SK-N-SH (cell line): ENCODE data around the gene PPP2R5B. TPM values are rescaled to one million over a fixed set of nuclear protein-coding genes. Genes with fewer than 3 reads are reported as not detected.

ENCODE experiments used
- CTCF ChIA-PET: fragments of 300-600, 350-600 bp; formaldehyde crosslinking; extraction: SDS; loops from one replicate; lab custom pipeline; 2021; lab: Yijun Ruan, JAX
- POLR2A ChIA-PET: fragments of 350-600 bp; sonication (Branson Sonifier 250); formaldehyde crosslinking; extraction: SDS; loops from one replicate; lab custom pipeline; 2020; ENCODE audit warnings: antibody characterized with exemption, inconsistent platforms; lab: Yijun Ruan, JAX
- DNase-seq: peaks from one replicate; pipeline ENCODE4 v3.0.0; 2012
- H2AFZ ChIP-seq: fragments of 200-600 bp; sonication (generic); 2 replicates; pipeline ENCODE4 v1.8.1; 2016; ENCODE audit warnings: antibody characterized with exemption, mild to moderate bottlenecking, low read depth
- H3F3A ChIP-seq: fragments of 200-600 bp; sonication (generic); replicated peaks from 2 replicates; pipeline ENCODE3; 2016; ENCODE audit warnings: antibody characterized with exemption, mild to moderate bottlenecking; ENCODE audit not compliant: insufficient read depth
- H3K27ac ChIP-seq, 2 experiments: fragments of 200-500 bp in 1 of 2; fragments of 200-600 bp in 1 of 2; sonication (Bioruptor generic) in 1 of 2; sonication (generic), shearing (Covaris generic) in 1 of 2; 2 replicates each; pipeline versions ENCODE4 v1.5.1 to v1.6.1; 2014 to 2016; ENCODE audit warnings: low read depth in 2 of 2, inconsistent platforms in 1 of 2, low read length in 1 of 2, mild to moderate bottlenecking in 1 of 2, mixed read lengths in 1 of 2
- H3K27me3 ChIP-seq: fragments of 200-600 bp; sonication (generic), shearing (Covaris generic); 2 replicates; pipeline ENCODE4 v1.6.1; 2016; ENCODE audit warnings: mixed run types; ENCODE audit not compliant: insufficient read depth
- H3K36me3 ChIP-seq, 2 experiments: fragments of 200-500 bp in 1 of 2; fragments of 200-600 bp in 1 of 2; sonication (Bioruptor generic) in 1 of 2; sonication (generic) in 1 of 2; replicated peaks in 1 of 2; 2 replicates each; pipeline versions ENCODE3 to v1.5.1; 2014 to 2016; ENCODE audit warnings: low read length in 1 of 2, mild to moderate bottlenecking in 1 of 2; ENCODE audit not compliant: insufficient read depth in 2 of 2, control insufficient read depth in 1 of 2
- H3K4me1 ChIP-seq, 2 experiments: fragments of 200-500 bp in 1 of 2; fragments of 200-600 bp in 1 of 2; sonication (Bioruptor generic) in 1 of 2; sonication (generic), shearing (Covaris generic) in 1 of 2; 2 replicates each; pipeline versions ENCODE4 v1.5.1 to v1.6.1; 2014 to 2016; ENCODE audit warnings: low read depth in 1 of 2, low read length in 1 of 2, mixed run types in 1 of 2; ENCODE audit not compliant: insufficient read depth in 2 of 2, control insufficient read depth in 1 of 2
- H3K4me2 ChIP-seq: fragments of 200-600 bp; sonication (generic), shearing (Covaris generic); 2 replicates; pipeline ENCODE4 v1.6.1; 2017; ENCODE audit warnings: mixed run types
- H3K4me3 ChIP-seq, 2 experiments: fragments of 200-500 bp in 1 of 2; fragments of 200-600 bp in 1 of 2; sonication (Bioruptor generic) in 1 of 2; sonication (generic), shearing (Covaris generic) in 1 of 2; 2 replicates each; pipeline versions ENCODE4 v1.5.1 to v1.8.1; 2014 to 2016; ENCODE audit warnings: low read depth in 2 of 2, inconsistent platforms in 1 of 2, low read length in 1 of 2, mild to moderate bottlenecking in 1 of 2, mixed read lengths in 1 of 2, moderate library complexity in 1 of 2
- H3K79me2 ChIP-seq: fragments of 200-600 bp; sonication (generic); 2 replicates; pipeline ENCODE4 v1.8.1; 2017; ENCODE audit warnings: mild to moderate bottlenecking; ENCODE audit not compliant: insufficient read depth
- H3K9ac ChIP-seq: fragments of 200-600 bp; sonication (generic); 2 replicates; pipeline ENCODE4 v1.6.1; 2017; ENCODE audit warnings: mixed run types
- H3K9me2 ChIP-seq: fragments of 200-600 bp; sonication (generic); 2 replicates; pipeline ENCODE4 v1.6.1; 2017; ENCODE audit warnings: mixed run types
- H3K9me3 ChIP-seq: fragments of 200-600 bp; sonication (generic); 2 replicates; pipeline ENCODE4 v1.6.1; 2017; ENCODE audit warnings: mixed run types, mild to moderate bottlenecking, moderate library complexity
- H4K20me1 ChIP-seq: fragments of 200-600 bp; sonication (generic); 2 replicates; pipeline ENCODE4 v1.6.1; 2017; ENCODE audit warnings: mild to moderate bottlenecking, mixed run types; ENCODE audit not compliant: insufficient read depth
- CTCF ChIP-seq: fragments of 200-600 bp; sonication (generic); IDR thresholded peaks from 2 replicates; pipeline ENCODE4 v1.6.1; 2017; ENCODE audit warnings: antibody characterized with exemption, mild to moderate bottlenecking, moderate library complexity
- EP300 ChIP-seq, 2 experiments: IDR thresholded peaks; 2 replicates each; pipeline versions ENCODE4 v1.4.0 to v1.6.1; 2012; ENCODE audit warnings: borderline replicate concordance in 1 of 2, low read depth in 1 of 2, low read length in 1 of 2
- FOXJ3 ChIP-seq: sonication (generic); formaldehyde crosslinking; IDR thresholded peaks from 2 replicates; pipeline ENCODE4 v1.5.1; 2020; ENCODE audit warnings: mild to moderate bottlenecking, missing genetic modification reagents
- IRF3 ChIP-seq: fragments of 150-350 bp; IDR thresholded peaks from 2 replicates; pipeline ENCODE4 v1.6.1; 2016; ENCODE audit warnings: mild to moderate bottlenecking, low read depth, low read length
- MEF2A ChIP-seq: IDR thresholded peaks from 2 replicates; pipeline ENCODE4 v1.4.0; 2012; ENCODE audit warnings: low read depth, borderline replicate concordance
- NFIC ChIP-seq: IDR thresholded peaks from 2 replicates; pipeline ENCODE4 v1.4.0; 2012; ENCODE audit warnings: borderline replicate concordance
- POLR2AphosphoS5 ChIP-seq: IDR thresholded peaks from 2 replicates; pipeline ENCODE4 v1.6.1; 2012; ENCODE audit warnings: low read depth, low read length
- RFX5 ChIP-seq: IDR thresholded peaks from 2 replicates; pipeline ENCODE4 v1.6.1; 2012; ENCODE audit warnings: mild to moderate bottlenecking, improper control_type of control experiment, low read length
- SIN3A ChIP-seq: IDR thresholded peaks from 2 replicates; pipeline ENCODE4 v1.6.1; 2012; ENCODE audit warnings: low read depth, mild to moderate bottlenecking, low read length, moderate library complexity, borderline replicate concordance
- TAF1 ChIP-seq: IDR thresholded peaks from 2 replicates; pipeline ENCODE4 v1.6.1; 2012; ENCODE audit warnings: low read depth, mild to moderate bottlenecking, low read length, moderate library complexity, borderline replicate concordance
- TEAD4 ChIP-seq: IDR thresholded peaks from 2 replicates; pipeline ENCODE4 v1.4.0; 2012; ENCODE audit warnings: mild to moderate bottlenecking, borderline replicate concordance; ENCODE audit not compliant: insufficient read depth
- YY1 ChIP-seq: IDR thresholded peaks from 2 replicates; pipeline ENCODE4 v1.4.0; 2012; ENCODE audit warnings: low read depth, mild to moderate bottlenecking
- WGBS: methylation state at CpG from one replicate; pipeline ENCODE4 v1.1.6; 2017; ENCODE audit warnings: low lambda C conversion rate; 5-methylcytosine and 5-hydroxymethylcytosine counted together
- polyA plus RNA-seq, 3 experiments: library from polyadenylated mRNA; depleted of rRNA; stranded (reverse); fragments of >200 nt; gene quantifications; 2 replicates each; pipeline ENCODE4 v1.2.3, GENCODE V29; 2012
- TF ChIP-seq, protein P1 (sequence below): IDR thresholded peaks from 2 replicates; pipeline ENCODE4; 2012
- TF ChIP-seq, protein P2 (sequence below): fragments of 150-350 bp; IDR thresholded peaks from 2 replicates; pipeline ENCODE4 v1.6.1; 2017; ENCODE audit warnings: antibody characterized with exemption, low read length, low read depth, borderline replicate concordance

Gene PPP2R5B
- polyA plus RNA-seq, 1 of the 3 experiments (the other 2 are of a cell fraction): 15.1 TPM

DNA sequence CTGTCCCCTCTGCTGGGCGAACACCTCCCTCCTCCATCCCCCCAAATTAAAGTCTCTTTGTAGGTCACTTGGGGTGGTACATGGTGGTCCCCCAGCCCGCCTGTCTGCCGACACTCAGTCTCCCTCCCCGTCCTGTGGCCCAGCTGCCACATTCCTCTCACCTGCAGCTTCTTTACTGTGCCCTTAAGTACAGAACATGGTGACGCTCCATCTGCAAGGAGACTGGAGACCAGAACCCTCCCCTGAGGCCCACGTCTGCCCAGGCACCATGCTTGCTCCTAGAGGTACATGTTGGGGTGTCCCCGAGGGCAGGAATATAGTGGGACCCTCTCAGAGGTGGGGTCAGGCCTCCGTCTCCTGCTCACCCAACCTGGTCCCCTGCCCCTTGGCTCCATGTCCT, 40.5 kb upstream of the PPP2R5B start:
- no peak overlapping the region for H2AFZ ChIP-seq
- no peaks in the 10 kb centered on the region for H3K27me3 ChIP-seq
- ChIA-PET POLR2A (no interaction called here), CTCF (interaction anchor here (0.8 to 26.7 kb wide), 4 partner anchors 10 to 225 kb away, joined by 3 to 530 read pairs (median 11); partner anchors contain the start of genes ARL2 and CDC42BPG)
- peaks cover 0 to 24% of the 10 kb centered on the region in 2 experiments; a peak in 1 of 4 replicates for H3K4me1 ChIP-seq
- TF ChIP-seq MEF2A: no peak
- no peak for TF ChIP-seq SIN3A
- no peak for TF ChIP-seq TAF1
- TF ChIP-seq, protein P1, sequence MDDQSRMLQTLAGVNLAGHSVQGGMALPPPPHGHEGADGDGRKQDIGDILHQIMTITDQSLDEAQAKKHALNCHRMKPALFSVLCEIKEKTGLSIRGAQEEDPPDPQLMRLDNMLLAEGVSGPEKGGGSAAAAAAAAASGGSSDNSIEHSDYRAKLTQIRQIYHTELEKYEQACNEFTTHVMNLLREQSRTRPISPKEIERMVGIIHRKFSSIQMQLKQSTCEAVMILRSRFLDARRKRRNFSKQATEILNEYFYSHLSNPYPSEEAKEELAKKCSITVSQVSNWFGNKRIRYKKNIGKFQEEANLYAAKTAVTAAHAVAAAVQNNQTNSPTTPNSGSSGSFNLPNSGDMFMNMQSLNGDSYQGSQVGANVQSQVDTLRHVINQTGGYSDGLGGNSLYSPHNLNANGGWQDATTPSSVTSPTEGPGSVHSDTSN: no peak
- no peak for TF ChIP-seq IRF3
- no peak for TF ChIP-seq EP300 (IDR thresholded peaks at IDR 0.05; ENCODE audit: borderline replicate concordance in 1 of 2, low read depth in 1 of 2, low read length in 1 of 2)
- TF ChIP-seq CTCF: no peak
- H3K4me3 ChIP-seq: no peak overlapping the region
- no peaks in the 10 kb centered on the region for H4K20me1 ChIP-seq
- no peaks in the 10 kb centered on the region for H3K79me2 ChIP-seq
- H3K4me2 ChIP-seq: no peak overlapping the region
- no peak overlapping the region for H3K27ac ChIP-seq
- no peaks in the 10 kb centered on the region for H3K36me3 ChIP-seq
- H3K9me2 ChIP-seq: no peaks in the 10 kb centered on the region
- 87% methylated on average over 8 of the region's 8 CpGs for WGBS
- no peaks in the 10 kb centered on the region for H3K9me3 ChIP-seq
- no peak for DNase-seq
- H3F3A ChIP-seq: peaks cover 5% of the 10 kb centered on the region
- no peak overlapping the region for H3K9ac ChIP-seq

DNA sequence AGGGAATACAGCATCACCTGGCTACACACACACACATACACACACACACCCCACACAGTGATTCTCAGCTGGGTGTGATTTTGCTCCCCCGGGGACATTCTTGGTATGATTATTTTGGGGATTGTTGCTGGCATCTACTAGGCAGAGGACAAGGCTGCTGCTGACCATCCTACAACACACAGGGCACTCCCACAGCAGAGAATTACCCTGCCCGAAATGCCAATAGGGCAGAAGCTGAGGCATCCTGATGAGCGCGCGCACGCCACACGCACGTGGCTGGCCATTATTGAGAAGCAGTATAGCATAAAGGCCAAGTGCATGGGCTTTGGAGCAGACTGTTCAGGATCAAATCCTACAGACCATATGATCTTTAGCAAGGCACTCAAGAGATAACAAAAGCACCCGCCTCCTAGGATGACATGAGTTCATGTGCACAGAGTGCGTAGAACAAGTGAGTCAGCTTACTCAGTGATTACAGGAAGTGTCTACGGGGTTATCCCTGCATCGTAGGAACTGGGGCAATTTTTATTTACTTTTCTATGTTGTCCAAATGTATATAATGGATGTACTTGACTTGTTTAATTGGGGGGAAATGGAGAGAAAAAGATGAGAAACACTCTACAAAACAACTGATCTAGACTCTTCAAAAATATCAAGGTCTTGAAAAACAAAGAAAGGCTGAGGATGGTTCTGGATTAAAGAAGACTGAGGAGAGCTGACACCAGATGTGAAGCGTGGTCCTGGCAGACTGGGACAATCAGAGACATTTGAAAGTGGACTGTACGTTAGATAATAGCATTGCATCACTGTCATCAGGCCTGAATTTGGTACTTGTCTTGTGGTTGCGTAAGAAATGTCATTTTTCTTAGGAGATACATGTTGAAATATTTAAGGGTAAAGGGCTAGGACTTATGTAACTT, 38.9 kb upstream of the PPP2R5B start:
- Histone ChIP-seq H3K4me2 (no peak overlapping the region), H3K36me3 (no peaks in the 10 kb centered on the region), H3K4me1 (peaks cover 0 to 17% of the 10 kb centered on the region in 2 experiments; a peak in 1 of 4 replicates), H3K9ac (no peak overlapping the region), H3F3A (peaks cover 5% of the 10 kb centered on the region), H3K79me2 (no peaks in the 10 kb centered on the region), H3K9me2 (no peaks in the 10 kb centered on the region), H3K4me3 (no peak overlapping the region), H2AFZ (peak overlapping the region; percentile 70; the same call in 1 of the 2 replicates), H3K27me3 (no peaks in the 10 kb centered on the region), H3K27ac (peak overlapping the region in 1 of 2 experiments; percentile 55; a peak in 2 of 4 replicates), H3K9me3 (no peaks in the 10 kb centered on the region), H4K20me1 (no peaks in the 10 kb centered on the region)
- CTCF ChIA-PET: interaction anchor here (0.9 to 26.7 kb wide), 5 partner anchors 8 to 232 kb away, joined by 3 to 530 read pairs (median 4); partner anchors contain the start of genes CDC42BPG and ZNHIT2
- no peak for DNase-seq
- WGBS: 75% methylated on average over 14 of the region's 15 CpGs
- POLR2A ChIA-PET: no interaction called here
- TF ChIP-seq, protein P2, sequence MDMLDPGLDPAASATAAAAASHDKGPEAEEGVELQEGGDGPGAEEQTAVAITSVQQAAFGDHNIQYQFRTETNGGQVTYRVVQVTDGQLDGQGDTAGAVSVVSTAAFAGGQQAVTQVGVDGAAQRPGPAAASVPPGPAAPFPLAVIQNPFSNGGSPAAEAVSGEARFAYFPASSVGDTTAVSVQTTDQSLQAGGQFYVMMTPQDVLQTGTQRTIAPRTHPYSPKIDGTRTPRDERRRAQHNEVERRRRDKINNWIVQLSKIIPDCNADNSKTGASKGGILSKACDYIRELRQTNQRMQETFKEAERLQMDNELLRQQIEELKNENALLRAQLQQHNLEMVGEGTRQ: no peak
- TF ChIP-seq RFX5 (no peak), YY1 (no peak), NFIC (no peak), FOXJ3 (CRISPR knock-in tag) (no peak), CTCF (no peak), POLR2AphosphoS5 (no peak), TEAD4 (no peak)
- TF ChIP-seq, protein P1: no peak
